HCT116 (cell line): Measurements from ENCODE around the gene GLB1L. TPM values are rescaled to one million over a fixed set of nuclear protein-coding genes. Genes with fewer than 3 reads are reported as not detected.
"Not testable (repeated sequence)": the region's sequence is repeated elsewhere in the genome, so short reads cannot be mapped to it uniquely, and the experiment has no call there.

Experiments used
- ATAC-seq: fragments of 200-7000 bp; cut with Tn5 transposase; 2 replicates; pipeline ENCODE4 v1.9.1; 2020; ENCODE audit warnings: mild to moderate bottlenecking, moderate library complexity
- BruUV-seq: library from RNA; stranded (reverse); fragments of 400-500 nt; replicated peaks from 2 replicates; lab custom pipeline; 2021; lab: Mats Ljungman, UMichigan
- CTCF ChIA-PET: fragments of 300-600 bp; sonication (Branson Sonifier 250); formaldehyde crosslinking; loops from one replicate; lab custom pipeline; 2021; ENCODE audit warnings: antibody characterized with exemption; lab: Charles Lee
- POLR2A ChIA-PET: fragments of 300-600, 350-600 bp; sonication (Branson Sonifier 250); formaldehyde crosslinking; loops from one replicate; lab custom pipeline; 2021; ENCODE audit warnings: antibody characterized with exemption; lab: Charles Lee
- RAD21 ChIA-PET, 2 experiments: fragments of 300-600 bp; sonication (Branson Sonifier 250); formaldehyde crosslinking; loops; one replicate each; lab custom pipeline; 2023; ENCODE audit warnings: low total read pairs in 2 of 2; ENCODE audit not compliant: uncharacterized antibody in 2 of 2, unreplicated experiment in 2 of 2, low non-redundant PET in 1 of 2; lab: Charles Lee
- DNase-seq: peaks from one replicate; pipeline ENCODE4 v3.0.0-alpha.2; 2010; ENCODE audit warnings: low read depth, low spot score
- H2AFZ ChIP-seq: fragments of 200-600 bp; shearing (Covaris generic), sonication (generic); 2 replicates; pipeline ENCODE4 v1.6.1; 2017; ENCODE audit warnings: low read depth, mixed run types, mixed read lengths, antibody characterized with exemption, low read length; ENCODE audit not compliant: poor library complexity, severe bottlenecking
- H3K27ac ChIP-seq: 2 replicates; pipeline ENCODE4 v1.5.1; 2012; ENCODE audit warnings: low read depth, low read length
- H3K27me3 ChIP-seq: fragments of 200-600 bp; sonication (generic); 2 replicates; pipeline ENCODE4 v1.6.1; 2016; ENCODE audit warnings: mixed run types, low read length, mixed read lengths; ENCODE audit not compliant: insufficient read depth
- H3K36me3 ChIP-seq, 2 experiments: fragments of 200-500 bp in 1 of 2; fragments of 200-600 bp in 1 of 2; sonication (Bioruptor generic) in 1 of 2; sonication (generic) in 1 of 2; 2 replicates each; pipeline versions ENCODE4 v1.5.1 to v1.6.1; 2014 to 2016; ENCODE audit warnings: low read length in 2 of 2, inconsistent platforms in 1 of 2, mixed read lengths in 1 of 2, mixed run types in 1 of 2; ENCODE audit not compliant: insufficient read depth in 2 of 2, control insufficient read depth in 1 of 2
- H3K4me1 ChIP-seq, 2 experiments: fragments of 200-600 bp in 1 of 2; sonication (generic) in 1 of 2; 2 replicates each; pipeline versions ENCODE4 v1.5.1 to v1.6.1; 2012 to 2017; ENCODE audit warnings: low read length in 2 of 2, inconsistent platforms in 1 of 2, mild to moderate bottlenecking in 1 of 2, mixed read lengths in 1 of 2, mixed run types in 1 of 2, moderate library complexity in 1 of 2; ENCODE audit not compliant: insufficient read depth in 2 of 2, control insufficient read depth in 1 of 2
- H3K4me2 ChIP-seq: fragments of 200-600 bp; sonication (generic); 2 replicates; pipeline ENCODE4 v1.6.1; 2017; ENCODE audit warnings: mixed run types, low read length, mixed read lengths
- H3K4me3 ChIP-seq, 2 experiments: fragments of 200-600 bp in 1 of 2; sonication (generic) in 1 of 2; replicated peaks in 1 of 2; 2 replicates each; pipeline ENCODE4 v1.5.1; 2011 to 2016; ENCODE audit warnings: low read length in 2 of 2, control low read depth in 1 of 2, low read depth in 1 of 2, mild to moderate bottlenecking in 1 of 2, mixed read lengths in 1 of 2, mixed run types in 1 of 2
- H3K79me2 ChIP-seq: fragments of 200-600 bp; sonication (generic); 2 replicates; pipeline ENCODE4 v1.6.1; 2017; ENCODE audit warnings: mild to moderate bottlenecking, mixed run types, low read length, moderate library complexity, mixed read lengths; ENCODE audit not compliant: insufficient read depth
- H3K9ac ChIP-seq: fragments of 200-600 bp; sonication (generic); 2 replicates; pipeline ENCODE4 v1.6.1; 2016; ENCODE audit warnings: low read length, mixed read lengths
- H3K9me2 ChIP-seq: fragments of 200-600 bp; sonication (generic), shearing (Covaris generic); 2 replicates; pipeline ENCODE4 v1.6.1; 2017; ENCODE audit warnings: mixed run types, mild to moderate bottlenecking, moderate library complexity; ENCODE audit not compliant: insufficient read depth
- H3K9me3 ChIP-seq, 2 experiments: fragments of 200-500 bp in 1 of 2; fragments of 200-600 bp in 1 of 2; sonication (Bioruptor generic) in 1 of 2; sonication (generic) in 1 of 2; 2 replicates each; pipeline ENCODE4 v1.6.1; 2014 to 2017; ENCODE audit warnings: low read length in 2 of 2, mixed read lengths in 2 of 2, inconsistent platforms in 1 of 2, low read depth in 1 of 2, mild to moderate bottlenecking in 1 of 2, mixed run types in 1 of 2, moderate library complexity in 1 of 2; ENCODE audit not compliant: control insufficient read depth in 1 of 2, insufficient read depth in 1 of 2
- H4K20me1 ChIP-seq: fragments of 200-600 bp; sonication (generic), shearing (Covaris generic); 2 replicates; pipeline ENCODE4 v1.6.1; 2017; ENCODE audit warnings: mixed run types, mild to moderate bottlenecking, moderate library complexity; ENCODE audit not compliant: insufficient read depth
- ELF1 ChIP-seq: IDR thresholded peaks from 2 replicates; pipeline ENCODE4 v1.6.1; 2012; ENCODE audit warnings: low read depth, borderline replicate concordance
- ZFX ChIP-seq: fragments of 450-650 bp; IDR thresholded peaks from 2 replicates; pipeline ENCODE4 v1.6.1; 2017
- ZNF274 ChIP-seq: fragments of 200-500 bp; sonication (Bioruptor generic); IDR thresholded peaks from 2 replicates; pipeline ENCODE4 v1.6.1; 2014; ENCODE audit warnings: mild to moderate bottlenecking, low read depth, low read length, inconsistent platforms
- intact Hi-C: fragments of 100-400 bp; cut with micrococcal nuclease; formaldehyde crosslinking; loops from 2 replicates; pipeline ENCODE4 v1.10.0; 2022
- total RNA-seq: library from RNA; stranded (reverse); gene quantifications from one replicate; pipeline ENCODE4 v1.2.1, GENCODE V29; 2021; ENCODE audit not compliant: unreplicated experiment

GLB1L gene
- total RNA-seq, 1 experiment from 2014 or later: 6.6 TPM

DNA sequence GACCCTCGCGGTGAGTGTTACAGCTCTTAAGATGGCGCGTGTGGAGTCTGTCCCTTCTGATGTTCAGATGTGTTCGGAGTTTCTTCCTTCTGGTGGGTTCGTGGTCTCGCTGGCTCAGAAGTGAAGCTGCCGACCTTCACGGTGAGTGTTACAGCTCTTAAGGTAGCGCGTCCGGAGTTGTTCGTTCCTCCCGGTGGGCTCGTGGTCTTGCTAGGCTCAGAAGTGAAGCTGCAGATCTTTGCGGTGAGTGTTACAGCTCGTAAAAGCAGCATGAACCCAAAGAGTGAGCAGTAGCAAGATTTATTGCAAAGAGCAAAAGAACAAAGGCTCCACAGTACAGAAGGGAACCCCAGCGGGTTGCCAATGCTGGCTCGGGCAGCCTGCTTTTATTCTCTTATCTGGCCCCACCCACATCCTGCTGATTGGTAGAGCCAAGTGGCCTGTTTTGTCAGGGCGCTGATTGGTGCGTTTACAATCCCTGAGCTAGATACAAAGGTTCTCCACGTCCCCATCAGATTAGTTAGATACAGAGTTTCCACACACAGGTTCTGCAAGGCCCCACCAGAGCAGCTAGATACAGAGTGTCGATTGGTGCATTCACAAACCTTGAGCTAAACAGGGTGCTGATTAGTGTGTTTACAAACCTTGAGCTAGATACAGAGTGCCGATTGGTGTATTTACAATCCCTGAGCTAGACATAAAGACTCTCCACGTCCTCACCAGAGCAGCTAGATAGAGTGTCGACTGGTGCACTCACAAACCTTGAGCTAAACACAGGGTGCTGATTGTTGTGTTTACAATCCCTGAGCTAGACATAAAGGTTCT is 44.5 kb downstream of the GLB1L start:
- H3K4me3 ChIP-seq, H3K4me1 ChIP-seq, H3K27ac ChIP-seq, H3K9me2 ChIP-seq, H3K79me2 ChIP-seq, BruUV-seq, CTCF ChIA-PET, H3K4me2 ChIP-seq, RAD21 ChIA-PET, H3K36me3 ChIP-seq, H4K20me1 ChIP-seq, ATAC-seq, intact Hi-C loops, H2AFZ ChIP-seq, DNase-seq, H3K27me3 ChIP-seq, H3K9ac ChIP-seq, H3K9me3 ChIP-seq: not testable (repeated sequence)
- POLR2A ChIA-PET: interaction anchor here (0.9 kb wide), 1 partner anchor 24 kb away, joined by 5 read pairs; the partner anchor contains the start of gene CNPPD1

DNA sequence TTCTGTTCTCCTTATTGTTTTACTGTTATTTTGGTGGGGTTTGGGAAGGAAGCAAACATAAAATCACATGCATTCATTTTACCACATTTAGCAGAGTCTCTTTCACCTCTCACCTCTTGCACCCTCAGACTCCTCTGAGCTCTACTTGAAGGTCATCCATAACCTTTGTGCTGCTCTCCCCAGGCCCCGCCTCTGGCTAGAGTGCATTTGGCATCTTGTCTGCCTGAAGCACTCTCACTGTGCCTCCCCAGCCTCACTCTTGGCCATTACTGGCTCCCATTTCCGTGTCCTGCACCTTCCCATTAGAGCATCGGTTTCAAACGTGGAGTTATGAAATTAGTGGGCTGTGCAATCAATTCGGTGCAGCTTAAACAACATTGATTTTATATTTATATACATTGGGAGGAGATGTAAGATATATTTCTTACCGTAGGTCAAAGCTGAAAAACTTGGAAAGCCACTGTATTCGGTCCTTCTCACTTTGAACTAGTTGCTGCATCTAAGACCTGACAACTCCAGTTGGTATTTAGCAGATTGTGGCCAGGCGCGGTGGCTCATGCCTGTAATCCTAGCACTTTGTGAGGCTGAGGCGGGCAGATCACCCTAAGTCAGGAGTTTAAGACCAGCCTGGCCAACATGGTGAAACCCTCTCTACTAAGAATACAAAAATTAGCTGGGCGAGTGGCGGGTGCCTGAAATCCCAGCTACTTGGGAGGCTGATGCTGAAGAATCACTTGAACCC is 45.6 kb downstream of the GLB1L start:
- H3K9me2 ChIP-seq: no peaks in the 10 kb centered on the region
- H3K4me3 ChIP-seq: no peak overlapping the region
- no peak overlapping the region for H2AFZ ChIP-seq
- ChIA-PET CTCF (no interaction called here), POLR2A (interaction anchor here (0.9 kb wide), 1 partner anchor 23 kb away, joined by 5 read pairs; the partner anchor contains the start of gene CNPPD1), RAD21 (no interaction called here)
- H4K20me1 ChIP-seq: no peaks in the 10 kb centered on the region
- BruUV-seq: no TSS peak
- H3K9ac ChIP-seq: no peak overlapping the region
- no peaks in the 10 kb centered on the region for H3K79me2 ChIP-seq
- no peaks in the 10 kb centered on the region for H3K27me3 ChIP-seq
- intact Hi-C loops: no loop called here
- no peaks in the 10 kb centered on the region for H3K4me1 ChIP-seq
- TF ChIP-seq ZNF274: no peak
- TF ChIP-seq ZFX: no peak
- TF ChIP-seq ELF1: no peak
- DNase-seq (no peak), ATAC-seq (no peak)
- H3K4me2 ChIP-seq: no peak overlapping the region
- peaks cover 0 to 3% of the 10 kb centered on the region in 2 experiments; a peak in 2 of 4 replicates for H3K9me3 ChIP-seq
- no peak overlapping the region for H3K27ac ChIP-seq
- H3K36me3 ChIP-seq: no peaks in the 10 kb centered on the region
